GM21528 (cell line): ENCODE data around the gene TRIM5.
"Not testable (repeated sequence)": the region's sequence is repeated elsewhere in the genome, so short reads cannot be mapped to it uniquely, and the experiment has no call there.

Source experiments
- ATAC-seq: cut with Tn5 transposase; IDR thresholded peaks from one replicate; pipeline ENCODE4 v1.9.1; 2021; ENCODE audit warnings: mild to moderate bottlenecking, moderate library complexity; ENCODE audit not compliant: unreplicated experiment, low FRiP score

Gene TRIM5

GRCh38 chr11:5689551-5689983 is 4.7 kb upstream of the TRIM5 start, which contains the start of gene TRIM22:
TRIM22 (plus strand) TSS chr11:5689790; CDS start chr11:5696233, 6,443 bp downstream.
- ATAC-seq, result peak; percentile 81

GRCh38 chr11:5688482-5688881 is 3.6 kb upstream of the TRIM5 start:
- ATAC-seq, result no peak

- no peak for ATAC-seq
Observed at GRCh38 chr11:5686426-5686825, 1.6 kb upstream of the TRIM5 start.

DNA sequence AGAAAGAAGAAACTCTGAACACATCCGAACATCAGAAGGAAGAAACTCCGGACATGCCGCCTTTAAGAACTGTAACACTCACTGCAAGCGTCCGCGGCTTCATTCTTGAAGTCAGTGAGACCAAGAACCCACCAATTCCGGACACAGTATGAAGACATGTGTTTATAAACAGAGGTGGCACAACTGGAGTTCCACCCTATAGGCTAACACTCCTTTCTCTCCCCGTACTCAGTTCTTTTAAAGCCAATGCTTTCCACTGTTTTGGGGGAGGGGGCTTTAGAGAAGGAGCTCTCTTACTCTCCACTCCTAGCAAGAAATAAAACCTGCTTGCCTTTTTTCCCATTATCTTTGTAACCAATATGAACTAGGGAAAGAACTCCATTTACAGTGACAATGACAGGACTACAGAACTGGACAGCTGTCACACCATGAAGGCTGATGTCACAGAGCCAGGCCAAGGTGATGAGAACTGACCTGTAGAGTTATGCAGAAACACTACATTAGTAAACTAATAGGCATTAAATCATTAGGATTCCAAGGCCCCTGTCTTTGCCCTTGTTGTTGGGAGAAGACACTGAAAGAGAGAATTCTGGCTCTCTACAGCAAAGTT is 733 bp downstream of the TRIM5 start:
- ATAC-seq, result peak; percentile 23

GRCh38 chr11:5683620-5684019 is 1.3 kb downstream of the TRIM5 start:
- ATAC-seq, result not testable (repeated sequence)

DNA sequence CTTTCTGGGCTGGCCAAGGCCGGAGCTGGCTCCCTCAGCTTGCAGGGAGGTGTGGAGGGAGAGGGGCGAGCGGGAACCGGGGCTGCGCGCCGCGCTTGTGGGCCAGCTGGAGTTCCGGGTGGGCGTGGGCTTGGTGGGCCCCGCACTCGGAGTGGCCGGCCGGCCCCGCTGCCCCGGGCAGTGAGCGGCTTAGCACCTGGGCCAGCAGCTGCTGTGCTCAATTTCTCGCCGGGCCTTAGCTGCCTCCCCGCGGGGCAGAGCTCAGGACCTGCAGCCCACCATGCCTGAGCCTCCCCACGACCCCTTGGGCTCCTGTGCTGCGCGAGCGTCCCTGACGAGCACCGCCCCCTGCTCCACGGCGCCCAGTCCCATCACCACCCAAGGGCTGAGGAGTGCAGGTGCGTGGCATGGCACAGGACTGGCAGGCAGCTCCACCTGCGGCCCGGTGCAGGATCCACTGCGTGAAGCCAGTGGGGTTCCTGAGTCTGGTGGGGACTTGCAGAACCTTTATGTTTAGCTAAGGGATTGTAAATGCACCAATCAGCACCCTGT is 1.9 kb downstream of the TRIM5 start:
- not testable (repeated sequence) for ATAC-seq

- no peak for ATAC-seq
Observed at GRCh38 chr11:5679811-5680210, 5.1 kb downstream of the TRIM5 start.

- ATAC-seq, result no peak
Observed at GRCh38 chr11:5674391-5674790, 10.5 kb downstream of the TRIM5 start.

DNA sequence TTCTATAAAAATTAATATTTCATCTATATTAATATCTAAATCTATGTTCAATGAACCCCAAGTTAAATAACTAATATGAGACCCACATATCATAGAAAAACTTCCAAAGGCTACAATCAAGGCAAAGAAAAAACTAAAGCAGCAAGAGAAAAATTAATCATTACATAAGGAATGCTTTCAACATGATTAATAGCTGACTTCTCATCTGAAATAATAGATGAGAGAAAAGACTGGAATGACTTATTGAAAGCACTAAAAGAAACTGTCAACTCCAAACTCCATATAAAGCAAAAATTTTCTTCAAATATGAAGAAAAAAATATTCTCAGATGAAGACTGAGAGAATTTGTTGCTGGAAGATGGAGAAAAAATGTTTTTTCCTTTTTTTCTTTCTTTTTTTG is 13.0 kb downstream of the TRIM5 start:
- no peak for ATAC-seq

DNA sequence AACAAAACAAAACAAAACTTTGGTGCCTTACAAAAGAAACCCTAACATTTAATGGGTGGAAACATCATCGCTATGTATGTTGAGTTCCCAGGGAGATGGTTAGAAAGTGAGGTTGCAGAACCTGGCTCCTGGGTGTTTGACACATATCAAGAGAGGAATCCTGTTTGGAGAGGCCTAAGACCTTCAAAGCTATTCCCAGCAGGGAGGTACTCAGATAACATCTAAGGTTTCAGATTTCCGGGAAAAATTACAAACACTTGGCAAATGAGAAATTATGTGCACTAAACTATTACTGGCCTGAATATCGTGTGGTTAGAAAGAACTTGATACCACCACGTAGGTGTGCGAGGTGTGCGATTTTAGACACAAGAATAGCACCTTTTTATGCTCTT is 18.5 kb downstream of the TRIM5 start:
- ATAC-seq, result no peak

- ATAC-seq, result no peak
Observed at GRCh38 chr11:5665746-5666401, 19.0 kb downstream of the TRIM5 start.

- ATAC-seq, result no peak
Observed at GRCh38 chr11:5665051-5665570, 19.8 kb downstream of the TRIM5 start.

GRCh38 chr11:5663511-5663910 is 21.4 kb downstream of the TRIM5 start:
- no peak for ATAC-seq

DNA sequence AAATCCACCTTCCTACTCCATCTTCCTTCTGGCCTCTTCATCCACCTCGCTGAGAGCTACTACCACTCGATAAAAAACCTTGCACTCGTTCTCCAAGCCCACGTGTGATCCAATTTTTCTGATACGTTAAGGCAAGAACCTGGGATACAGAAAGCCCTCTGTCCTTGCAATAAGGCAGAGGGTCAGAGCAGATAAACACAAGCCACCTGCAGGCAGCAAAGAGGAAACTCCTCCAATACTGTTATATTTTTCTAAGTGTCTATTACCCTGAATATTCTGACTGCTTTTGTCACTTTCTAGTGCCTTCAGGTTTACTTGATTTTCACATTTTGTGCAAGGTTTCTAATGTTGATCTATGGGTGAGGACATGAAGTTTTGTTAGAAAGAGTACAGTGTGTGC is 26.6 kb downstream of the TRIM5 start:
- ATAC-seq, result no peak

GRCh38 chr11:5656956-5657355 is 27.9 kb downstream of the TRIM5 start:
- ATAC-seq, result not testable (repeated sequence)

- ATAC-seq, result no peak
Observed at GRCh38 chr11:5655474-5655873, 29.4 kb downstream of the TRIM5 start.

DNA sequence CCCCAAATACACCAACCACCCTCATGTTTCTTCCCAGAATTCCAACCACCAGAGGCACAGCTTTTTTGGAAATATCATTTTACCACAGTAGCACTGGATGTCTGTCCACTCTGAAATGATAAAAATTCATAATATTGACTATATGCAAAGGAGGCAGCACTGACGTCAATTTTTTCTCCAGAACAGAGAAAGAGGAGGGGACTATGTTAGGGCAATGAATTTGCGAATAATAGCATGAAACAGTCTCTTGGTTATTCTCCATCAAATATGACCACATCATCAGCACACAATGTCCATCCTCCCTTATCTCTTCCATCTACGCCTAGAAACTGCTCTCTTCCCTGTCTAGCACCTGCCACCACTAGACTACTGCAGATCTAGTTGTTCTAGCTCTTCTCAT is 38.7 kb downstream of the TRIM5 start:
- ATAC-seq, result no peak

DNA sequence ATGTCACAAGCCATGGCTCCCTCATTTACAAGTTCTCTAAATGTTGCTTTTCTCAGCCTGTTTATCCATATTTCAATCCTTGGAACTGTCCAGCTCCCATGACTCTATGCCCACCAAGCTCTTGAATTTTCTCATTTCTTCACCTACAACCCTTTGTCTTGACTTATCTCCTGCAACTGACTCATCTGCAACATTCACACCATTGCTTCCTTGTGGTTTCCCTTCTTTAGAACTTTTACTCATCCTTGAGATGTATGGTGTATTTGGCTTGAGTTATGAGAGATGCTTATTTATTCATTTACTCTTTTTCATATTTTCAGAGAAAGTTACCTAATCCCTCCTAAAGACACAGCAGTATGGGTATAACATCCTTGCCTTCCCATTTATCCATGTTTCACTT is 41.3 kb downstream of the TRIM5 start:
- no peak for ATAC-seq

DNA sequence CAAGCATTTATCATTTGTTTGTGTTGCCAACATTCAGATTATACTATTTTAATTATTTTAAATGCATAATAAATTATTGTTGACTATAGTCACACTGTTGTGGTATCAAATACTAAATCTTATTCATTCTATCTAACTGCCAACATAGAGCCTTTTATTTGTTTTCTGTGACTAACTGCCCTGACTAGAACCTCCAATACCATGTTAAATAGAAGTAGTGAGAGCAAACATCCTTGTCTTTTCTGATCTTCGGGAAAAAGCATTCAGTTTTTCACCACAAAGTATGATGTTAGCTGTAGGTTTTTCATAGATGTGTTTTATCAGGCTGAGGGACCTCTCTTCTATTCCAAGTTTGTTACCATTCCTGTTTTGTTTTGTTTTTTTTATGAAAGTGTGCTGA is 44.9 kb downstream of the TRIM5 start:
- no peak for ATAC-seq

DNA sequence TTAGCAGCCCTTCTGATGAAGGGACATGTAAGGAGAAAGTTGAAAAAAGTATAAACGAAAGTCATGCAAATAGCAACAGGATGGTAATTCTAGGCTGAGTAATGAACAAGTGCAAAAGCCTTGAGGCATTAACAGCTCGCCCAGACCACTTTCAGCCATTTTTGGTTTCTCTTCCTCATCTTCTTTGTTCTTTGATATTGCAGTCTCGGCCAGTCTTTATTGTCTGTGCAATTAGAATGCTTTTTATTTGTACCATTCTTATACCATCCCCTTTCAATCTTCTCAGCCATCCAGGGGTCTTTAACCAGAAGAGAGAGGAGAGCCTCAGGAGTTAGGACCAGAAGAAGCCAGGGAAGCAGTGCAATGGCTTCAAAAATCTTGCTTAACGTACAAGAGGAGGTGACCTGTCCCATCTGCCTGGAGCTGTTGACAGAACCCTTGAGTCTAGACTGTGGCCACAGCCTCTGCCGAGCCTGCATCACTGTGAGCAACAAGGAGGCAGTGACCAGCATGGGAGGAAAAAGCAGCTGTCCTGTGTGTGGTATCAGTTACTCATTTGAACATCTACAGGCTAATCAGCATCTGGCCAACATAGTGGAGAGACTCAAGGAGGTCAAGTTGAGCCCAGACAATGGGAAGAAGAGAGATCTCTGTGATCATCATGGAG is 52.8 kb downstream of the TRIM5 start:
- ATAC-seq, result peak; percentile 98

- ATAC-seq, result peak; percentile 18
Observed at GRCh38 chr11:5631417-5631816, 53.5 kb downstream of the TRIM5 start.
